Neural cell (in vitro differentiated cells): ENCODE measurements around the gene NEIL1. TPM values are rescaled to one million over a fixed set of nuclear protein-coding genes. Genes with fewer than 3 reads are reported as not detected.
"Not testable (repeated sequence)": the region's sequence is repeated elsewhere in the genome, so short reads cannot be mapped to it uniquely, and the experiment has no call there.

Experiments used
- H2AFZ ChIP-seq: fragments of 200-600, 300-800 bp; sonication (generic), shearing (Covaris generic); 2 replicates; pipeline ENCODE4 v1.6.0; 2014; ENCODE audit warnings: low read depth, mild to moderate bottlenecking, antibody characterized with exemption, low read length, moderate library complexity
- H3F3A ChIP-seq: fragments of 200-600 bp; shearing (Covaris generic); 2 replicates; pipeline ENCODE4 v1.6.1; 2016; ENCODE audit warnings: mild to moderate bottlenecking, moderate library complexity, mixed read lengths, antibody characterized with exemption, low read length; ENCODE audit not compliant: insufficient read depth, poor library complexity, severe bottlenecking
- H3K27ac ChIP-seq: fragments of 200-600, 300-800 bp; sonication (generic), shearing (Covaris generic); 2 replicates; pipeline ENCODE4 v1.5.1; 2014; ENCODE audit warnings: mild to moderate bottlenecking, low read length, moderate library complexity
- H3K27me3 ChIP-seq: fragments of 300-800, 200-600 bp; sonication (generic), shearing (Covaris generic); 2 replicates; pipeline ENCODE4 v1.6.0; 2014; ENCODE audit warnings: mild to moderate bottlenecking, low read depth, low read length, moderate library complexity; ENCODE audit not compliant: insufficient read depth
- H3K36me3 ChIP-seq: fragments of 300-800, 200-600 bp; sonication (generic), shearing (Covaris generic); 2 replicates; pipeline ENCODE4 v1.5.1; 2014; ENCODE audit warnings: mild to moderate bottlenecking, antibody characterized with exemption, low read length, moderate library complexity; ENCODE audit not compliant: insufficient read depth
- H3K4me2 ChIP-seq: fragments of 300-800, 200-600 bp; sonication (generic), shearing (Covaris generic); 2 replicates; pipeline ENCODE4 v1.6.0; 2014; ENCODE audit warnings: mild to moderate bottlenecking, low read length
- H3K4me3 ChIP-seq: fragments of 300-800, 200-600 bp; sonication (generic), shearing (Covaris generic); 2 replicates; pipeline ENCODE4 v1.5.1; 2014; ENCODE audit warnings: mild to moderate bottlenecking, low read length, moderate library complexity
- H3K79me2 ChIP-seq: fragments of 200-600 bp; shearing (Covaris generic); replicated peaks from 2 replicates; pipeline ENCODE4 v1.6.0; 2014; ENCODE audit warnings: mild to moderate bottlenecking, low read length, moderate library complexity; ENCODE audit not compliant: insufficient read depth
- H3K9ac ChIP-seq: fragments of 300-800, 200-600 bp; sonication (generic), shearing (Covaris generic); 2 replicates; pipeline ENCODE4 v1.6.1; 2016; ENCODE audit warnings: mild to moderate bottlenecking, low read length, mixed read lengths
- H3K9me2 ChIP-seq: fragments of 200-600 bp; shearing (Covaris generic); 2 replicates; pipeline ENCODE4 v1.6.1; 2016; ENCODE audit warnings: mild to moderate bottlenecking, low read length, mixed read lengths; ENCODE audit not compliant: insufficient read depth
- H3K9me3 ChIP-seq: fragments of 200-600, 300-800 bp; sonication (generic), shearing (Covaris generic); 2 replicates; pipeline ENCODE4 v1.6.1; 2016; ENCODE audit warnings: mild to moderate bottlenecking, mixed run types, low read length, moderate library complexity, mixed read lengths
- H4K20me1 ChIP-seq: fragments of 200-600 bp; shearing (Covaris generic); 2 replicates; pipeline ENCODE4 v1.6.1; 2016; ENCODE audit warnings: mild to moderate bottlenecking, mixed run types; ENCODE audit not compliant: insufficient read depth
- CTCF ChIP-seq: fragments of 450-650 bp; IDR thresholded peaks from 2 replicates; pipeline ENCODE4 v1.5.1; 2014; ENCODE audit warnings: antibody characterized with exemption, mild to moderate bottlenecking, moderate library complexity; ENCODE audit not compliant: poor library complexity, severe bottlenecking
- EP300 ChIP-seq: fragments of 450-650 bp; conservative IDR thresholded peaks from 2 replicates; pipeline ENCODE4 v1.6.1; 2014; ENCODE audit warnings: antibody characterized with exemption, mild to moderate bottlenecking, moderate library complexity; ENCODE audit not compliant: poor library complexity, severe bottlenecking
- EZH2 ChIP-seq: fragments of 200-600, 300-800 bp; shearing (Covaris generic), sonication (generic); IDR thresholded peaks from 2 replicates; pipeline ENCODE4 v1.6.1; 2014; ENCODE audit warnings: antibody characterized with exemption, low read length, borderline replicate concordance, mild to moderate bottlenecking; ENCODE audit not compliant: insufficient read depth, poor library complexity, severe bottlenecking
- MXI1 ChIP-seq: fragments of 450-650 bp; conservative IDR thresholded peaks from 2 replicates; pipeline ENCODE4 v1.6.1; 2014; ENCODE audit warnings: antibody characterized with exemption, mild to moderate bottlenecking; ENCODE audit not compliant: poor library complexity, severe bottlenecking
- POLR2AphosphoS5 ChIP-seq: IDR thresholded peaks from 2 replicates; pipeline ENCODE4 v1.6.1; 2012
- RAD21 ChIP-seq: fragments of 450-650 bp; conservative IDR thresholded peaks from 2 replicates; pipeline ENCODE4 v1.6.1; 2014; ENCODE audit warnings: antibody characterized with exemption, mild to moderate bottlenecking, moderate library complexity
- REST ChIP-seq: IDR thresholded peaks from 2 replicates; pipeline ENCODE4 v1.6.1; 2012; ENCODE audit warnings: borderline replicate concordance
- SMC3 ChIP-seq: fragments of 450-650 bp; conservative IDR thresholded peaks from 2 replicates; pipeline ENCODE4 v1.6.1; 2014; ENCODE audit warnings: antibody characterized with exemption, mild to moderate bottlenecking, moderate library complexity; ENCODE audit not compliant: poor library complexity
- TAF1 ChIP-seq: IDR thresholded peaks from 2 replicates; pipeline ENCODE4 v1.6.1; 2012; ENCODE audit warnings: low read depth
- polyA plus RNA-seq: library from polyadenylated mRNA; depleted of rRNA; stranded (reverse); fragments of >200 nt; gene quantifications from 2 replicates; pipeline ENCODE4 v1.2.3, GENCODE V29; 2014

NEIL1 gene
- polyA plus RNA-seq, 1 donor from 2014 or later: 18.6 TPM

GRCh38 chr15:75299311-75299688 is 47.5 kb upstream of the NEIL1 start:
- H4K20me1 ChIP-seq, H3K4me2 ChIP-seq, H3F3A ChIP-seq: not testable (repeated sequence)

GRCh38 chr15:75300026-75300425 is 46.8 kb upstream of the NEIL1 start:
- not testable (repeated sequence) for H3K4me2 ChIP-seq, H4K20me1 ChIP-seq, H3K27me3 ChIP-seq, H3K9me2 ChIP-seq, H3K27ac ChIP-seq, H3F3A ChIP-seq, H3K36me3 ChIP-seq, H3K79me2 ChIP-seq, H3K4me3 ChIP-seq, H3K9me3 ChIP-seq, H2AFZ ChIP-seq, H3K9ac ChIP-seq

More at GRCh38 chr15:75299311-75299688, 47.5 kb upstream of the NEIL1 start:
- not testable (repeated sequence) for H3K36me3 ChIP-seq, H3K27me3 ChIP-seq, H3K9ac ChIP-seq, H3K9me3 ChIP-seq, H3K4me3 ChIP-seq, H3K27ac ChIP-seq, H3K9me2 ChIP-seq, H3K79me2 ChIP-seq, H2AFZ ChIP-seq
- peak; percentile 44 for TF ChIP-seq CTCF

GRCh38 chr15:75302318-75302717 is 44.5 kb upstream of the NEIL1 start:
- TF ChIP-seq EP300: no peak
- TF ChIP-seq TAF1: no peak
- no peak for TF ChIP-seq REST
- no peak for TF ChIP-seq POLR2AphosphoS5
- TF ChIP-seq SMC3: no peak
- no peak for TF ChIP-seq EZH2
- TF ChIP-seq RAD21: no peak
- TF ChIP-seq MXI1: no peak
- no peak for TF ChIP-seq CTCF
- H3K9me2 ChIP-seq: no peaks in the 10 kb centered on the region
- no peaks in the 10 kb centered on the region for H3K36me3 ChIP-seq

GRCh38 chr15:75302753-75303152 is 44.1 kb upstream of the NEIL1 start:
- H3K9ac ChIP-seq, H3K9me2 ChIP-seq, H3K27ac ChIP-seq, H2AFZ ChIP-seq, H3K79me2 ChIP-seq, H3K27me3 ChIP-seq, H3F3A ChIP-seq, H3K4me2 ChIP-seq, H3K4me3 ChIP-seq, H4K20me1 ChIP-seq, H3K36me3 ChIP-seq, H3K9me3 ChIP-seq: not testable (repeated sequence)

More at GRCh38 chr15:75302318-75302717, 44.5 kb upstream of the NEIL1 start:
- no peaks in the 10 kb centered on the region for H3K27me3 ChIP-seq
- H3K9me3 ChIP-seq: no peaks in the 10 kb centered on the region
- no peak overlapping the region for H3K27ac ChIP-seq
- H3K4me2 ChIP-seq: no peak overlapping the region
- H2AFZ ChIP-seq: no peak overlapping the region
- H3K4me3 ChIP-seq: no peak overlapping the region
- no peaks in the 10 kb centered on the region for H3F3A ChIP-seq
- H3K9ac ChIP-seq: no peak overlapping the region
- H4K20me1 ChIP-seq: no peaks in the 10 kb centered on the region
- no peaks in the 10 kb centered on the region for H3K79me2 ChIP-seq
